OCI-LY7 (cell line): ENCODE measurements around the gene ZNF213. TPM values are rescaled to one million over a fixed set of nuclear protein-coding genes. Genes with fewer than 3 reads are reported as not detected.

Source experiments
- BruUV-seq: library from RNA; stranded (reverse); fragments of 400-500 nt; replicated peaks from 2 replicates; lab custom pipeline; 2021; lab: Mats Ljungman, UMichigan
- CTCF ChIA-PET: fragments of 300-600 bp; sonication (Branson Sonifier 250); formaldehyde crosslinking; loops from one replicate; lab custom pipeline; 2022; ENCODE audit warnings: antibody characterized with exemption; ENCODE audit not compliant: unreplicated experiment; lab: Charles Lee
- POLR2A ChIA-PET: fragments of 300-600 bp; sonication (Branson Sonifier 250); formaldehyde crosslinking; loops from one replicate; lab custom pipeline; 2022; ENCODE audit warnings: antibody characterized with exemption; lab: Charles Lee
- DNase-seq: peaks from one replicate; pipeline ENCODE4 v3.0.0-alpha.2; 2015; ENCODE audit warnings: low spot score
- H2AFZ ChIP-seq: fragments of 200-600 bp; sonication (generic), shearing (Covaris generic); 2 replicates; pipeline ENCODE4 v1.6.1; 2014; ENCODE audit warnings: mild to moderate bottlenecking, antibody characterized with exemption, low read length, moderate library complexity
- H3K27ac ChIP-seq: fragments of 200-600 bp; sonication (generic); 2 replicates; pipeline ENCODE4 v1.5.1; 2014; ENCODE audit warnings: mixed run types, low read depth, mild to moderate bottlenecking, moderate library complexity, low read length, inconsistent platforms; ENCODE audit not compliant: poor library complexity, severe bottlenecking
- H3K36me3 ChIP-seq: fragments of 200-600 bp; sonication (generic); 2 replicates; pipeline ENCODE4 v1.6.1; 2014; ENCODE audit warnings: mild to moderate bottlenecking, antibody characterized with exemption, low read length, moderate library complexity, mixed read lengths; ENCODE audit not compliant: insufficient read depth
- H3K4me1 ChIP-seq: fragments of 200-600 bp; sonication (generic); 2 replicates; pipeline ENCODE4 v1.5.1; 2014; ENCODE audit warnings: mild to moderate bottlenecking, low read length; ENCODE audit not compliant: insufficient read depth, poor library complexity, severe bottlenecking
- H3K4me2 ChIP-seq: fragments of 200-600 bp; sonication (generic); 2 replicates; pipeline ENCODE4 v1.6.1; 2014; ENCODE audit warnings: mild to moderate bottlenecking, low read length
- H3K4me3 ChIP-seq: fragments of 200-600 bp; sonication (generic); 2 replicates; pipeline ENCODE4 v1.5.1; 2014; ENCODE audit warnings: mild to moderate bottlenecking, low read depth, low read length; ENCODE audit not compliant: poor library complexity, severe bottlenecking
- H3K79me2 ChIP-seq: fragments of 200-600 bp; sonication (generic); 2 replicates; pipeline ENCODE4 v1.6.1; 2016; ENCODE audit warnings: low read depth, mild to moderate bottlenecking, low read length, moderate library complexity, mixed read lengths; ENCODE audit not compliant: insufficient read depth
- H3K9me2 ChIP-seq: fragments of 200-600 bp; sonication (generic); 2 replicates; pipeline ENCODE4 v1.6.1; 2016; ENCODE audit warnings: mild to moderate bottlenecking, low read length, mixed read lengths; ENCODE audit not compliant: insufficient read depth
- H3K9me3 ChIP-seq: fragments of 200-600 bp; sonication (generic); 2 replicates; pipeline ENCODE4 v1.6.1; 2014; ENCODE audit warnings: mild to moderate bottlenecking, mixed run types, low read length, mixed read lengths
- H4K20me1 ChIP-seq: fragments of 200-600 bp; sonication (generic); 2 replicates; pipeline ENCODE4 v1.6.1; 2014; ENCODE audit warnings: mild to moderate bottlenecking, antibody characterized with exemption, low read length, moderate library complexity, mixed read lengths; ENCODE audit not compliant: insufficient read depth
- CTCF ChIP-seq: fragments of 200-600 bp; sonication (generic); conservative IDR thresholded peaks from 2 replicates; pipeline ENCODE4 v1.5.1; 2014; ENCODE audit warnings: mild to moderate bottlenecking, antibody characterized with exemption, low read length, moderate library complexity, mixed read lengths
- EZH2phosphoT487 ChIP-seq: fragments of 200-600 bp; sonication (generic); IDR thresholded peaks from 2 replicates; pipeline ENCODE4 v1.6.1; 2018; ENCODE audit warnings: low read depth, borderline replicate concordance, mild to moderate bottlenecking, mixed run types, antibody characterized with exemption, low read length, moderate library complexity, mixed read lengths
- intact Hi-C: fragments of 100-400 bp; cut with micrococcal nuclease; formaldehyde crosslinking; loops from one replicate; pipeline ENCODE4 v1.10.0; 2022; ENCODE audit not compliant: unreplicated experiment
- total RNA-seq, 2 experiments: library from RNA; depleted of rRNA in 1 of 2; stranded (reverse); fragments of >200 nt in 1 of 2; shearing (Covaris generic) in 1 of 2; gene quantifications; 2 replicates each; pipeline ENCODE4 v1.2.3, GENCODE V29; 2014 to 2022

Gene ZNF213
- total RNA-seq, 2 experiments from 2014 or later, result 3.4 to 9.1 TPM

- H3K4me2 ChIP-seq, result no peak overlapping the region
Measured at GRCh38 chr16:3147046-3147756, 12.4 kb downstream of the ZNF213 start.

GRCh38 chr16:3147757-3148104, 12.9 kb downstream of the ZNF213 start:
- POLR2A ChIA-PET, result interaction anchor here (1.0 to 2.2 kb wide), 2 partner anchors 11 to 13 kb away, joined by 3 to 11 read pairs; partner anchors contain the start of gene ZNF213

More at GRCh38 chr16:3147046-3147756, 12.4 kb downstream of the ZNF213 start:
- ChIA-PET CTCF (no interaction called here), POLR2A (interaction anchor here (1.0 to 2.2 kb wide), 2 partner anchors 11 to 12 kb away, joined by 3 to 11 read pairs; partner anchors contain the start of gene ZNF213)
- no peaks in the 10 kb centered on the region for H3K9me3 ChIP-seq
- H3K9me2 ChIP-seq, result no peaks in the 10 kb centered on the region
- peaks cover 3% of the 10 kb centered on the region; the same call in 1 of the 2 replicates for H3K36me3 ChIP-seq
- no peak overlapping the region for H2AFZ ChIP-seq
- H4K20me1 ChIP-seq, result no peaks in the 10 kb centered on the region
- H3K79me2 ChIP-seq, result no peaks in the 10 kb centered on the region
- TF ChIP-seq CTCF, result no peak
- TF ChIP-seq EZH2phosphoT487, result no peak
- no peak for DNase-seq
- H3K27ac ChIP-seq, result no peak overlapping the region
- BruUV-seq, result no TSS peak
- H3K4me3 ChIP-seq, result no peak overlapping the region
- intact Hi-C loops, result no loop called here
- peaks cover 13% of the 10 kb centered on the region for H3K4me1 ChIP-seq

GRCh38 chr16:3148256-3149192, 13.7 kb downstream of the ZNF213 start:
- no peak for DNase-seq
- no peaks in the 10 kb centered on the region for H4K20me1 ChIP-seq
- H3K27ac ChIP-seq, result no peak overlapping the region
- no peak overlapping the region for H2AFZ ChIP-seq
- H3K79me2 ChIP-seq, result no peaks in the 10 kb centered on the region
- H3K9me2 ChIP-seq, result no peaks in the 10 kb centered on the region
- H3K4me1 ChIP-seq, result peaks cover 17% of the 10 kb centered on the region
- H3K36me3 ChIP-seq, result no peaks in the 10 kb centered on the region
- TF ChIP-seq EZH2phosphoT487 (no peak), CTCF (no peak)
- H3K4me2 ChIP-seq, result peak overlapping the region; percentile 91
- intact Hi-C loops, result no loop called here
- no TSS peak for BruUV-seq
- ChIA-PET POLR2A (interaction anchor here (1.0 to 2.2 kb wide), 2 partner anchors 12 to 14 kb away, joined by 3 to 11 read pairs; partner anchors contain the start of gene ZNF213), CTCF (no interaction called here)
- peak overlapping the region; percentile 79 for H3K4me3 ChIP-seq
- H3K9me3 ChIP-seq, result no peaks in the 10 kb centered on the region

More at GRCh38 chr16:3147757-3148104, 12.9 kb downstream of the ZNF213 start:
- CTCF ChIA-PET, result no interaction called here
- no peaks in the 10 kb centered on the region for H3K79me2 ChIP-seq
- no peaks in the 10 kb centered on the region for H3K36me3 ChIP-seq
- DNase-seq, result no peak
- H3K9me3 ChIP-seq, result no peaks in the 10 kb centered on the region
- no peaks in the 10 kb centered on the region for H3K9me2 ChIP-seq
- H2AFZ ChIP-seq, result no peak overlapping the region
- H4K20me1 ChIP-seq, result no peaks in the 10 kb centered on the region
- intact Hi-C loops, result no loop called here
- no TSS peak for BruUV-seq
- H3K4me3 ChIP-seq, result no peak overlapping the region
- no peak for TF ChIP-seq EZH2phosphoT487
- H3K4me2 ChIP-seq, result no peak overlapping the region
- H3K27ac ChIP-seq, result no peak overlapping the region
- H3K4me1 ChIP-seq, result peaks cover 17% of the 10 kb centered on the region
